C4-2B (cell line): ENCODE data around the gene E4F1.

Experiments
- CTCF ChIP-seq: fragments of 450-650 bp; conservative IDR thresholded peaks from 2 replicates; pipeline ENCODE4 v1.5.1; 2017; ENCODE audit warnings: mild to moderate bottlenecking
- ZFX ChIP-seq: fragments of 450-650 bp; IDR thresholded peaks from 2 replicates; pipeline ENCODE4 v1.6.1; 2017

- TF ChIP-seq ZFX, result no peak
- TF ChIP-seq CTCF, result no peak
Observed at GRCh38 chr16:2200313-2200712, 23.1 kb upstream of the E4F1 start.
